A673 (cell line): ENCODE measurements around the gene MPPE1. TPM values are rescaled to one million over a fixed set of nuclear protein-coding genes. Genes with fewer than 3 reads are reported as not detected.
A peak's percentile ranks its signal among the peaks of the same experiment; 100 is the strongest.

Experiments used
- BruUV-seq: library from RNA; stranded (reverse); fragments of 400-500 nt; replicated peaks from 2 replicates; lab custom pipeline; 2021; lab: Mats Ljungman, UMichigan
- CTCF ChIA-PET: fragments of 300-600 bp; sonication (Branson Sonifier 250); formaldehyde crosslinking; loops from one replicate; lab custom pipeline; 2022; ENCODE audit warnings: antibody characterized with exemption; lab: Charles Lee
- POLR2A ChIA-PET: fragments of 300-600 bp; sonication (Branson Sonifier 250); formaldehyde crosslinking; loops from one replicate; lab custom pipeline; 2022; ENCODE audit warnings: antibody characterized with exemption; ENCODE audit not compliant: low non-redundant PET; lab: Charles Lee
- DNase-seq: peaks from one replicate; pipeline ENCODE4 v3.0.0-alpha.2; 2015; ENCODE audit warnings: low spot score
- H3K27ac ChIP-seq: fragments of 200-600 bp; sonication (generic); 2 replicates; pipeline ENCODE4 v1.5.1; 2016; ENCODE audit warnings: mixed run types, low read depth, mild to moderate bottlenecking, mixed read lengths, antibody characterized with exemption, low read length; ENCODE audit not compliant: poor library complexity, severe bottlenecking
- H3K27me3 ChIP-seq: fragments of 200-600 bp; sonication (generic); replicated peaks from 2 replicates; pipeline ENCODE4 v1.6.1; 2017; ENCODE audit warnings: mixed run types, low read depth, mild to moderate bottlenecking, mixed read lengths, antibody characterized with exemption, low read length; ENCODE audit not compliant: insufficient read depth, poor library complexity
- H3K36me3 ChIP-seq: fragments of 200-600 bp; sonication (generic); 2 replicates; pipeline ENCODE4 v1.6.1; 2016; ENCODE audit warnings: mixed run types, mild to moderate bottlenecking, mixed read lengths, antibody characterized with exemption, low read length; ENCODE audit not compliant: insufficient read depth, poor library complexity, severe bottlenecking
- H3K4me1 ChIP-seq: fragments of 200-600 bp; sonication (generic); 2 replicates; pipeline ENCODE4 v1.6.1; 2017; ENCODE audit warnings: mixed run types, mild to moderate bottlenecking, mixed read lengths, antibody characterized with exemption, low read length; ENCODE audit not compliant: insufficient read depth, poor library complexity, severe bottlenecking
- H3K4me3 ChIP-seq: fragments of 200-600 bp; sonication (generic); 2 replicates; pipeline ENCODE4 v1.5.1; 2016; ENCODE audit warnings: low read depth, mixed run types, mild to moderate bottlenecking, mixed read lengths, low read length; ENCODE audit not compliant: poor library complexity, severe bottlenecking
- H3K9me3 ChIP-seq: fragments of 200-600 bp; sonication (generic); 2 replicates; pipeline ENCODE4 v1.6.1; 2016; ENCODE audit warnings: mixed run types, low read depth, mild to moderate bottlenecking, mixed read lengths, antibody characterized with exemption, low read length; ENCODE audit not compliant: poor library complexity, severe bottlenecking
- CTCF ChIP-seq: fragments of 300-800, 200-600 bp; sonication (generic); conservative IDR thresholded peaks from 2 replicates; pipeline ENCODE4 v1.5.1; 2017; ENCODE audit warnings: low read depth, mild to moderate bottlenecking, antibody characterized with exemption, low read length, moderate library complexity, mixed read lengths
- EZH2 ChIP-seq: fragments of 200-600 bp; sonication (generic); IDR thresholded peaks from 2 replicates; pipeline ENCODE4 v1.6.1; 2017; ENCODE audit warnings: borderline replicate concordance, low read depth, mild to moderate bottlenecking, mixed read lengths, antibody characterized with exemption, low read length; ENCODE audit not compliant: poor library complexity, severe bottlenecking
- intact Hi-C: fragments of 100-400 bp; cut with micrococcal nuclease; formaldehyde crosslinking; loops from one replicate; pipeline ENCODE4 v1.10.0; 2022; ENCODE audit not compliant: unreplicated experiment
- total RNA-seq: library from RNA; stranded (reverse); gene quantifications from 2 replicates; pipeline ENCODE4 v1.2.3, GENCODE V29; 2021

The MPPE1 gene
- total RNA-seq, 1 experiment from 2014 or later, result 17.6 TPM

DNA sequence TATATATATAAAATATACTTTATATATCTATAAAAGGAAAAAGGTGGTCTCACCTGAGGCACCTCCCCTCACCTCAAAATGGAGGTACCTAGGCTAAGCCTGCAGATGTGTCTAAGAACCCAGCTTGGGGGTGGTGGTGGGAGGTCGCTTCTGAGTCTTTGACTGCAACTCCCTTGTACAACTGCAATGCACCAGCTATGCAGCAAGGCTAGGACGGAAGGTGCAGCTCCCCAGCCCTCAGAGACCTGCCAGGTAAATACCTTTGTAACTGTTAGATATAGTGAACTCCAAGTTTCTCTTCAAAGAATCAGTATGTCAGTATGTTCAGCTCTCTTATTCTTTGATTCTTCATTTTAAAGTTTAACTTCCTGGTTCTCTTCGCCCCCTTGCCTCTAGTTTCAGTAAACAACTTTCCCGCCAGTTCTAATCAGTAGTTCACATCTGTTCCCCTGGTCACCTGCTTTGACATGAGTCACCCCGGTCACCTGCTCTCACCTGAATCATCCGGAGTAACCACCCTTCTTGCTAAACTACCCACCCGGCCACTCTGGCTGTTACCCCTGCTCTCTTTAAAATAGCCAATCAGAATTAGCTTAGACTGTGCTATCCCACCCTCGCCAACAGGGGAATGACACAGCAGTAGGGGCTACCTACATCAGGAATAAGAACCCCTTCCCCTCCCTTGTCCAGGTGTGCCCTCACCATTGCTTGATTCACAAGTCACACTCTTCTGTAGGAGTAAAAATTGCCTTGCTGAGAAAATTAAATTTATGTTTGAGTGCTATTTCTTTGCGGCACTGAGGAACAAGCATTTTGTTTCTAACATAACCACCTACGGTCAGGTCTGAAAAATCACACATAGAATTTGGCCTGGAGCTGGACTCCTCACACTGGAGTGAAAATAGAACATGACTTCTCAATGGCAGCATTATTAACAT is 48.5 kb upstream of the MPPE1 start:
- H3K27me3 ChIP-seq, result no peaks in the 10 kb centered on the region
- no peaks in the 10 kb centered on the region for H3K36me3 ChIP-seq
- DNase-seq, result no peak
- no TSS peak for BruUV-seq
- TF ChIP-seq EZH2, result no peak
- TF ChIP-seq CTCF, result no peak
- peaks cover 11% of the 10 kb centered on the region for H3K9me3 ChIP-seq
- no peak overlapping the region for H3K27ac ChIP-seq
- ChIA-PET POLR2A (no interaction called here), CTCF (no interaction called here)
- no peak overlapping the region for H3K4me3 ChIP-seq
- intact Hi-C loops, result no loop called here
- H3K4me1 ChIP-seq, result no peaks in the 10 kb centered on the region

DNA sequence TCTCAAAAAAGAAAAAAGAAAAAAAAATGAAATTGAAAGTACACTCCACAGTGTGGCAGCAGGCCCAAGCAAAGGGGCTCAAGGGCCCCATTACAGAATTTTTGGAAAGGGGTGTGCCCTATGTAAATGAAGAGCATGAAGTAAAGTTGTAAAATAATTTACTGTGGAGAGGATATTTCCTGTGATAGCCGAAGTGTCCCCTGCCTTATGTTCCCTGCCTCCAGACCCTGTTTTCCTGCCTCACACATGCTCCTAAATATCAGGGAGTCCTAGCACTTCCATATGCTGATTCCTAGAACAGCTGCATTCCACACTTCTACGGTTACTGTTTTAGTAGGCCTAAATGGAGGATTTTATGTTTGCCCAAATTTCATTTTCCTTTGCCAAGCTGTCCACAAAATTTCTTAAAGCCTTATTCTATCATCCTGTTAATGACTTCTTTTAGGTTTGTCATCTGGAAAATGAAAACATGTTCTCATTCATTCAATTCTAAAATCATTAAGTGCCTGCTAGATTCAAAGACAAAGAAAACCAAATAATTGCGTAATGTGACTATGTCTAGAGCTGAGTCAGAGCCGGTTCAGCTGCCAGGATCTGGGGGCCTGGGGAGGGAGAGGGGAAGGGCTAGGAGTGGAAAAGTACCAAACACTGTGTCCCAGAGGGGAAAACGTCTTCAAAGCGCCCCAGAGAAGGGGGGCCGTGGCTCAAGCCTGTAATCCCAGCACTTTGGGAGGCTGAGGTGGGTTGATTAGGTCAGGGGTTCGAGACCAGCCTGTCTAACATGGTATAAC is 47.3 kb upstream of the MPPE1 start:
- H3K27ac ChIP-seq, result peak overlapping the region; percentile 83
- CTCF ChIA-PET, result interaction anchor here (0.5 kb wide), 1 partner anchor 40 kb away, joined by 3 read pairs; no protein-coding TSS in a partner anchor

More for the DNA sequence above, 47.3 kb upstream of the MPPE1 start:
- intact Hi-C loops, result no loop called here
- no peak overlapping the region for H3K4me3 ChIP-seq
- no peaks in the 10 kb centered on the region for H3K36me3 ChIP-seq
- POLR2A ChIA-PET, result interaction anchor here (0.6 kb wide), 1 partner anchor 724 kb away, joined by 3 read pairs; no protein-coding TSS in a partner anchor
- peaks cover 11% of the 10 kb centered on the region for H3K9me3 ChIP-seq
- DNase-seq, result peak; percentile 94
- TF ChIP-seq CTCF, result 0 out of 2 replicates have a peak, but pooled peaks have one; percentile 14
- TF ChIP-seq EZH2, result no peak
- no peaks in the 10 kb centered on the region for H3K4me1 ChIP-seq
- TSS peak; percentile 93 for BruUV-seq
- H3K27me3 ChIP-seq, result no peaks in the 10 kb centered on the region
